Measurements from ENCODE around the gene WDR86.

The WDR86 gene

GRCh38 chr7:151380199-151381097 is 29.4 kb downstream of the WDR86 start:
- TF ChIP-seq, protein P1, sequence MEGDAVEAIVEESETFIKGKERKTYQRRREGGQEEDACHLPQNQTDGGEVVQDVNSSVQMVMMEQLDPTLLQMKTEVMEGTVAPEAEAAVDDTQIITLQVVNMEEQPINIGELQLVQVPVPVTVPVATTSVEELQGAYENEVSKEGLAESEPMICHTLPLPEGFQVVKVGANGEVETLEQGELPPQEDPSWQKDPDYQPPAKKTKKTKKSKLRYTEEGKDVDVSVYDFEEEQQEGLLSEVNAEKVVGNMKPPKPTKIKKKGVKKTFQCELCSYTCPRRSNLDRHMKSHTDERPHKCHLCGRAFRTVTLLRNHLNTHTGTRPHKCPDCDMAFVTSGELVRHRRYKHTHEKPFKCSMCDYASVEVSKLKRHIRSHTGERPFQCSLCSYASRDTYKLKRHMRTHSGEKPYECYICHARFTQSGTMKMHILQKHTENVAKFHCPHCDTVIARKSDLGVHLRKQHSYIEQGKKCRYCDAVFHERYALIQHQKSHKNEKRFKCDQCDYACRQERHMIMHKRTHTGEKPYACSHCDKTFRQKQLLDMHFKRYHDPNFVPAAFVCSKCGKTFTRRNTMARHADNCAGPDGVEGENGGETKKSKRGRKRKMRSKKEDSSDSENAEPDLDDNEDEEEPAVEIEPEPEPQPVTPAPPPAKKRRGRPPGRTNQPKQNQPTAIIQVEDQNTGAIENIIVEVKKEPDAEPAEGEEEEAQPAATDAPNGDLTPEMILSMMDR (IDR thresholded peaks at IDR 0.05; ENCODE audit: control extremely low read depth, extremely low read depth, low read depth, missing control alignments), result no peak
- POLR2A ChIA-PET, result no interaction called here
- DNase-seq (ENCODE audit: extremely low spot score), result no peak
- CTCF ChIA-PET, result interaction anchor here (1.1 to 1.2 kb wide), 2 partner anchors 28 to 30 kb away, joined by 3 read pairs; no protein-coding TSS in a partner anchor

- ChIA-PET CTCF (no interaction called here), POLR2A (no interaction called here)
- no peak for DNase-seq (ENCODE audit: extremely low spot score)
- TF ChIP-seq, protein P1 (IDR thresholded peaks at IDR 0.05; ENCODE audit: control extremely low read depth, extremely low read depth, low read depth, missing control alignments), result no peak
These were observed 30.2 kb downstream of the WDR86 start for GRCh38 chr7:151379534-151380198.

DNA sequence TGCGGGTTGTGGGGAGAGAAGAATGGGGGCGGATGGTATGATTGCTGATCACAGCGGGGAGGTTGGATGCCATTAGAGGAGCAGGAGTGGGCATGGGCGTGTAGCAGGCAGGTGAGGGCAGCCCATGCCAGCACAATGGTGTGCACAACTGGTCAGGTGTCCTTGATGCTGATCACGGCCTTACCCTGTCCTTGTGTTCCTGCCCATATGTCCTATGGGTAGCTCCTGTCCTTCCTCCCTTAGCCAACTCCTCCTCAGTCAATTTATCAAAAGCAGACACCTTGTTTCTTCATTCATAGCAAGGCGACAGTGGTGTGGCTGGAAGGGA is 30.7 kb downstream of the WDR86 start:
- ChIA-PET CTCF (no interaction called here), POLR2A (no interaction called here)
- DNase-seq (ENCODE audit: extremely low spot score), result no peak
- TF ChIP-seq, protein P1 (IDR thresholded peaks at IDR 0.05; ENCODE audit: control extremely low read depth, extremely low read depth, low read depth, missing control alignments), result no peak

DNA sequence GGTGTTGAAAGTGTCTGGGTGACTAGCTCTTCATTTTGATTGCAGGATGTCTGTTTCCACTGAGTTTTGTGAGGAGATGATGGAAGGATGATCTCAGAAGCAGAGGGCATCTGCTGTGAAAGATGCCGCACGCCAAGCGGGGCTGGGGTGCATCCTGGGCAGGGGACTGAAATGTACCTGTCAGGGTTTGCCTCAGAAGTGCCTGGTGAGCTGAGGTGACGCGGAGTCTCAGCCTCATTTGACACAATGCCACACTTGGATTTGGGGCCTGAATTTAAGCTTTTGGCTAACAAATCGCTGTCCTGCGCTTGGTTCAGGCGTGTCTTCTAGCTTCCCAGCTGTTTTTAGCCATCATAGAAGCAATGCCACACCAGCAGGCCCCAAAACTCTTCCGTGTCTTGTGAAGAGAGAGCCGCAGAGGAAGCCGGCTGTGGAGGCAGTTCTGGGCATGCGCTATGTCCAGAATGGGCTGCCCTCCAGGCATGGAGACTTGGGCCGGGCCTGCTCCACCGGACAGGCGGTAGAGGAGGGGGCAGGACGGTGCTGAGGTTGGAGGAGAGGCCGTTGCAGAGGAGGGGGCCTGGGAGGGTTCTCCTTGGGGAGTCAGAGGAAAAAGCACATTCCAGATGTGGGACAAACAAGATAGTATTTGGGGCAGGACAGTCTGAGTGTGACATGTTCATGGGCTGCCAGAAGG is 31.2 kb downstream of the WDR86 start:
- DNase-seq (ENCODE audit: extremely low spot score), result no peak
- ChIA-PET CTCF (no interaction called here), POLR2A (no interaction called here)
- TF ChIP-seq, protein P1 (IDR thresholded peaks at IDR 0.05; ENCODE audit: control extremely low read depth, extremely low read depth, low read depth, missing control alignments), result no peak

DNA sequence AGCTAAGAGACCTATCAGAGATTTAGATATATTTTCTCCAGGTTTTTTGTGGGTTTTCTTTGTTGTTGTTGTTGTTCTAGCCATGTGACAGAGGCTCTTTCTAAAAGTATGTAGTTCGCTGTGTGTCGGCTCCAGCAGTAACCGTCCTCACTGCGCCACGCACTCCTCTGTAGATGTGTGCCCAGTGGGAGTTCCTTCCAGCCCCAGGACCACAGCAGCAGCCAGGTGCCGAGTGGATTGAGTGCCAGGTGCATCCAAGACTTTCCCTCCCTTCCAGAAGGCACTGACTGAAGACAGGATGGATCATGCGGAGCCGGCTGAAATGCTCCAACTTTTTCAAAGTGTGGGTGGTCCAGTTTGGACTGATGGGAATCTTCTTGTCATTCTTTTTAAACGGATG is 31.8 kb downstream of the WDR86 start:
- TF ChIP-seq, protein P1 (IDR thresholded peaks at IDR 0.05; ENCODE audit: control extremely low read depth, extremely low read depth, low read depth, missing control alignments), result no peak
- ChIA-PET CTCF (interaction anchor here (1.2 to 1.5 kb wide), 2 partner anchors 25 to 28 kb away, joined by 3 to 4 read pairs; no protein-coding TSS in a partner anchor), POLR2A (no interaction called here)
- DNase-seq (ENCODE audit: extremely low spot score), result no peak

- TF ChIP-seq, protein P1 (IDR thresholded peaks at IDR 0.05; ENCODE audit: control extremely low read depth, extremely low read depth, low read depth, missing control alignments), result no peak
- DNase-seq (ENCODE audit: extremely low spot score), result no peak
- ChIA-PET POLR2A (no interaction called here), CTCF (interaction anchor here (1.2 to 1.5 kb wide), 3 partner anchors 9 to 27 kb away, joined by 3 to 8 read pairs (median 4); no protein-coding TSS in a partner anchor)
These were observed 32.4 kb downstream of the WDR86 start for GRCh38 chr7:151377406-151377805.

Measured in GM10248 (cell line).